CD14-positive monocyte (primary cell): ENCODE results near the gene KRTAP5-7. TPM values are rescaled to one million over a fixed set of nuclear protein-coding genes. Genes with fewer than 3 reads are reported as not detected.
"Not testable (repeated sequence)": the region's sequence is repeated elsewhere in the genome, so short reads cannot be mapped to it uniquely, and the experiment has no call there.

Source experiments
- DNase-seq, 3 donors: peaks; one replicate each; pipeline ENCODE4 v3.0.0-alpha.2; 2011 to 2022
- H2AFZ ChIP-seq: 2 replicates; pipeline ENCODE4 v1.6.0; 2012; ENCODE audit warnings: mild to moderate bottlenecking, low read depth, low read length, inconsistent platforms; ENCODE audit not compliant: insufficient read depth, poor library complexity, severe bottlenecking
- H3K27ac ChIP-seq, 2 donors: 1 replicate in 1 of 2; 2 replicates in 1 of 2; pipeline ENCODE4 v1.5.1; 2012 to 2013; ENCODE audit warnings: low read length in 2 of 2, control low read depth in 1 of 2, inconsistent platforms in 1 of 2, low read depth in 1 of 2, mild to moderate bottlenecking in 1 of 2
- H3K27me3 ChIP-seq, 2 donors: one replicate each; pipeline versions ENCODE4 v1.6.0 to v1.6.1; 2011 to 2013; ENCODE audit warnings: low read length in 2 of 2; ENCODE audit not compliant: control insufficient read depth in 2 of 2, insufficient read depth in 2 of 2
- H3K36me3 ChIP-seq, 2 donors: replicated peaks in 1 of 2; 1 replicate in 1 of 2; 2 replicates in 1 of 2; pipeline versions ENCODE4 v1.5.1 to v1.6.1; 2012 to 2013; ENCODE audit warnings: low read length in 2 of 2, control low read depth in 1 of 2, inconsistent platforms in 1 of 2, mild to moderate bottlenecking in 1 of 2; ENCODE audit not compliant: insufficient read depth in 2 of 2, control insufficient read depth in 1 of 2
- H3K4me1 ChIP-seq, 2 donors: 1 replicate in 1 of 2; 2 replicates in 1 of 2; pipeline versions ENCODE4 v1.5.1 to v1.6.1; 2012 to 2013; ENCODE audit warnings: low read length in 2 of 2, control low read depth in 1 of 2, inconsistent platforms in 1 of 2, mild to moderate bottlenecking in 1 of 2, moderate library complexity in 1 of 2; ENCODE audit not compliant: insufficient read depth in 2 of 2, control insufficient read depth in 1 of 2
- H3K4me2 ChIP-seq: replicated peaks from 2 replicates; pipeline ENCODE3; 2012; ENCODE audit warnings: low read length, moderate library complexity, mild to moderate bottlenecking; ENCODE audit not compliant: poor library complexity, severe bottlenecking; ENCODE audit errors: extremely low read depth
- H3K4me3 ChIP-seq, 3 experiments: fragments of 200-600 bp in 1 of 3; sonication (generic) in 1 of 3; replicated peaks in 1 of 3; 1 replicate in 2 of 3; 2 replicates in 1 of 3; pipeline ENCODE4 v1.5.1; 2011 to 2013; ENCODE audit warnings: low read length in 3 of 3, mild to moderate bottlenecking in 3 of 3, control low read depth in 2 of 3, low read depth in 2 of 3, inconsistent platforms in 1 of 3, moderate library complexity in 1 of 3
- H3K79me2 ChIP-seq: 2 replicates; pipeline ENCODE4 v1.6.0; 2012; ENCODE audit warnings: mild to moderate bottlenecking, control low read depth, inconsistent platforms, low read length, moderate library complexity; ENCODE audit not compliant: insufficient read depth
- H3K9ac ChIP-seq: 2 replicates; pipeline ENCODE4 v1.6.0; 2017; ENCODE audit warnings: low read length, mild to moderate bottlenecking; ENCODE audit not compliant: insufficient read depth, poor library complexity, severe bottlenecking
- H3K9me3 ChIP-seq, 2 donors: replicated peaks in 1 of 2; 1 replicate in 1 of 2; 2 replicates in 1 of 2; pipeline versions ENCODE4 v1.5.1 to v1.6.1; 2012 to 2013; ENCODE audit warnings: low read length in 2 of 2, control low read depth in 1 of 2; ENCODE audit not compliant: control insufficient read depth in 1 of 2, insufficient read depth in 1 of 2
- H4K20me1 ChIP-seq: 2 replicates; pipeline ENCODE4 v1.6.0; 2012; ENCODE audit warnings: mild to moderate bottlenecking, low read length, control low read depth, moderate library complexity; ENCODE audit not compliant: insufficient read depth
- H3K27ac Mint-ChIP-seq, 7 donors: one replicate each; pipeline ENCODE4 v1.8.0; 2020; ENCODE audit warnings: mild to moderate bottlenecking in 7 of 7, mixed read lengths in 7 of 7, moderate library complexity in 6 of 7, inconsistent platforms in 2 of 7
- H3K27me3 Mint-ChIP-seq, 3 donors: one replicate each; pipeline ENCODE4 v1.8.0; 2021 to 2022; ENCODE audit warnings: low read depth in 3 of 3, mild to moderate bottlenecking in 3 of 3, mixed read lengths in 3 of 3, moderate library complexity in 3 of 3, inconsistent platforms in 1 of 3
- H3K36me3 Mint-ChIP-seq, 2 donors: one replicate each; pipeline ENCODE4 v1.8.0; 2020; ENCODE audit warnings: mixed read lengths in 2 of 2, inconsistent platforms in 1 of 2, mild to moderate bottlenecking in 1 of 2
- H3K4me1 Mint-ChIP-seq: one replicate; pipeline ENCODE4 v1.8.0; 2020; ENCODE audit warnings: mild to moderate bottlenecking, mixed read lengths
- H3K4me3 Mint-ChIP-seq, 2 donors: one replicate each; pipeline ENCODE4 v1.8.0; 2020; ENCODE audit warnings: mild to moderate bottlenecking in 2 of 2, mixed read lengths in 2 of 2, moderate library complexity in 1 of 2
- H3K9me3 Mint-ChIP-seq, 7 donors: one replicate each; pipeline ENCODE4 v1.8.0; 2020 to 2022; ENCODE audit warnings: mixed read lengths in 7 of 7, mild to moderate bottlenecking in 6 of 7, moderate library complexity in 6 of 7, inconsistent platforms in 2 of 7
- CTCF ChIP-seq: fragments of 200-600 bp; IDR thresholded peaks from one replicate; pipeline ENCODE4 v1.8.0; 2022; ENCODE audit warnings: antibody characterized with exemption, mild to moderate bottlenecking
- WGBS: methylation state at CpG from one replicate; pipeline ENCODE4 v1.1.5; 2013; ENCODE audit warnings: missing lambda C conversion rate; ENCODE audit not compliant: insufficient coverage; 5-methylcytosine and 5-hydroxymethylcytosine counted together
- intact Hi-C, 2 donors: fragments of 100-400 bp; cut with micrococcal nuclease; formaldehyde crosslinking; loops; one replicate each; pipeline versions ENCODE4 v1.15.0 to v1.15.1; 2023
- polyA minus RNA-seq: library from RNA; depleted of rRNA, polyadenylated mRNA; stranded (reverse); fragments of >200 nt; gene quantifications from 2 replicates; pipeline ENCODE4 v1.2.3, GENCODE V29; 2012
- polyA plus RNA-seq, 3 donors: library from polyadenylated mRNA; depleted of rRNA in 1 of 3; unstranded in 2 of 3; stranded (reverse) in 1 of 3; fragments of 300-500 nt in 2 of 3; fragments of >200 nt in 1 of 3; fragmentation: Illumina TruSeq in 2 of 3; gene quantifications; 1 replicate in 2 of 3; 2 replicates in 1 of 3; pipeline ENCODE4 v1.2.3, GENCODE V29; 2012 to 2021
- total RNA-seq, 12 experiments: library from RNA in 1 of 12; stranded (reverse) in 1 of 12; fragments of 120-200 nt in 1 of 12; gene quantifications; one replicate each; pipeline ENCODE4 v1.2.4 and lab custom pipeline; 2013 to 2026; ENCODE audit warnings: mixed read lengths in 6 of 12, inconsistent platforms in 1 of 12

Gene KRTAP5-7
- total RNA-seq (2013), result not detected
- under 1 TPM in 1 of 3 donors, not detected in 2; 0.05 TPM for polyA plus RNA-seq
- not detected in 2 replicates for polyA minus RNA-seq
- 0 to 0.12 (median 0) reads per million in 11 experiments for total RNA-seq (lab: John Stamatoyannopoulos, UW)

GRCh38 chr11:71526796-71527575 lies at the start of gene KRTAP5-7:
KRTAP5-7 (plus strand) TSS chr11:71527267; CDS start chr11:71527301, 34 bp downstream.
- H3K9ac ChIP-seq, H3K79me2 ChIP-seq, H3K27me3 ChIP-seq, H3K36me3 ChIP-seq, H3K4me2 ChIP-seq, H3K9me3 Mint-ChIP-seq, H3K27me3 Mint-ChIP-seq, H3K27ac ChIP-seq, H4K20me1 ChIP-seq, DNase-seq, H3K4me1 Mint-ChIP-seq, H3K9me3 ChIP-seq, H3K4me3 ChIP-seq, H2AFZ ChIP-seq, H3K36me3 Mint-ChIP-seq, intact Hi-C loops, H3K4me1 ChIP-seq, H3K4me3 Mint-ChIP-seq: not testable (repeated sequence)
- WGBS, result 50% methylated on average over 6 of the region's 10 CpGs
- peak within 1 kb of the TSS in 1 of 7 donors; percentile 21 for H3K27ac Mint-ChIP-seq

- no peaks in the 10 kb centered on the region for H3K4me1 ChIP-seq
- H3K36me3 ChIP-seq, result peaks cover 100% of the 10 kb centered on the region in 2 donors
- H3K9ac ChIP-seq, result no peak overlapping the region
- Mint-ChIP-seq H3K9me3 (peaks cover 0 to 2% (median 0%) of the 10 kb centered on the region in 7 donors), H3K27ac (peak overlapping the region in 1 of 7 donors; percentile 21), H3K27me3 (no peaks in the 10 kb centered on the region), H3K36me3 (peaks cover 89 to 97% of the 10 kb centered on the region in 2 donors), H3K4me1 (no peaks in the 10 kb centered on the region), H3K4me3 (no peak overlapping the region)
- peaks cover 4% of the 10 kb centered on the region for H4K20me1 ChIP-seq
- H3K79me2 ChIP-seq, result no peaks in the 10 kb centered on the region
- no peak for TF ChIP-seq CTCF
- no peak overlapping the region for H3K4me2 ChIP-seq
- DNase-seq, result no peak
- no peaks in the 10 kb centered on the region for H3K27me3 ChIP-seq
- no peak overlapping the region for H2AFZ ChIP-seq
- H3K9me3 ChIP-seq, result no peaks in the 10 kb centered on the region
- 91% methylated on average over 21 of the region's 25 CpGs for WGBS
- H3K4me3 ChIP-seq, result no peak overlapping the region
- H3K27ac ChIP-seq, result no peak overlapping the region
- intact Hi-C loops, result no loop called here
Measured at GRCh38 chr11:71477641-71478527, 49.2 kb upstream of the KRTAP5-7 start.
